NCI-H510A (cell line): ENCODE data around the gene ZFHX3.

Experiments
- DNase-seq: peaks from one replicate; lab custom pipeline; 2025; lab: John Stamatoyannopoulos, UW

The ZFHX3 gene

GRCh38 chr16:72847187-72848027 lies 200.5 kb downstream of the ZFHX3 start:
- no peak for DNase-seq

- no peak for DNase-seq
Measured at GRCh38 chr16:72846594-72846993, 201.3 kb downstream of the ZFHX3 start.

- DNase-seq: no peak
Measured at GRCh38 chr16:72845322-72846020, 202.5 kb downstream of the ZFHX3 start.

GRCh38 chr16:72844225-72844920 lies 203.6 kb downstream of the ZFHX3 start:
- DNase-seq: no peak

GRCh38 chr16:72841506-72841905 lies 206.4 kb downstream of the ZFHX3 start:
- DNase-seq: no peak

- DNase-seq: no peak
Measured at GRCh38 chr16:72840631-72841381, 207.1 kb downstream of the ZFHX3 start.

GRCh38 chr16:72838951-72839350 lies 209.0 kb downstream of the ZFHX3 start:
- no peak for DNase-seq

GRCh38 chr16:72838586-72838910 lies 209.4 kb downstream of the ZFHX3 start:
- DNase-seq: no peak

- DNase-seq: no peak
Measured at GRCh38 chr16:72837846-72838585, 209.9 kb downstream of the ZFHX3 start.

- no peak for DNase-seq
Measured at GRCh38 chr16:72836985-72837384, 210.9 kb downstream of the ZFHX3 start.

- no peak for DNase-seq
Measured at GRCh38 chr16:72836181-72836580, 211.7 kb downstream of the ZFHX3 start.

- no peak for DNase-seq
Measured at GRCh38 chr16:72835086-72835485, 212.8 kb downstream of the ZFHX3 start.

- no peak for DNase-seq
Measured at GRCh38 chr16:72834499-72834898, 213.4 kb downstream of the ZFHX3 start.

- DNase-seq: no peak
Measured at GRCh38 chr16:72833969-72834368, 214.0 kb downstream of the ZFHX3 start.

GRCh38 chr16:72833482-72833881 lies 214.4 kb downstream of the ZFHX3 start:
- DNase-seq: no peak

GRCh38 chr16:72832621-72833248 lies 215.2 kb downstream of the ZFHX3 start:
- DNase-seq: no peak

GRCh38 chr16:72829846-72830775 lies 217.8 kb downstream of the ZFHX3 start:
- no peak for DNase-seq

- DNase-seq: no peak
Measured at GRCh38 chr16:72827866-72828265, 220.1 kb downstream of the ZFHX3 start.

GRCh38 chr16:72825912-72826621 lies 221.9 kb downstream of the ZFHX3 start:
- DNase-seq: no peak
